HUES6 (cell line): ENCODE results near the gene PLEKHA6.
"Not testable (repeated sequence)": the region's sequence is repeated elsewhere in the genome, so short reads cannot be mapped to it uniquely, and the experiment has no call there.

Experiments
- H3K27ac ChIP-seq: 2 replicates; pipeline ENCODE4 v1.7.0; 2013; ENCODE audit warnings: low read depth, mild to moderate bottlenecking, low read length, inconsistent platforms
- H3K27me3 ChIP-seq: 2 replicates; pipeline ENCODE4 v1.6.1; 2013; ENCODE audit warnings: low read length; ENCODE audit not compliant: control insufficient read depth, insufficient read depth
- H3K36me3 ChIP-seq: 2 replicates; pipeline ENCODE4 v1.6.1; 2013; ENCODE audit warnings: low read length; ENCODE audit not compliant: control insufficient read depth, insufficient read depth
- H3K4me1 ChIP-seq: 2 replicates; pipeline ENCODE4 v1.6.1; 2013; ENCODE audit warnings: low read length; ENCODE audit not compliant: control insufficient read depth, insufficient read depth
- H3K4me3 ChIP-seq: 2 replicates; pipeline ENCODE4 v1.5.1; 2013; ENCODE audit warnings: low read depth, low read length
- H3K9ac ChIP-seq: one replicate; pipeline ENCODE4 v1.6.1; 2013; ENCODE audit warnings: mild to moderate bottlenecking, low read length
- H3K9me3 ChIP-seq: 2 replicates; pipeline ENCODE4 v1.6.1; 2013; ENCODE audit warnings: low read depth, low read length; ENCODE audit not compliant: control insufficient read depth, insufficient read depth

Gene PLEKHA6

DNA sequence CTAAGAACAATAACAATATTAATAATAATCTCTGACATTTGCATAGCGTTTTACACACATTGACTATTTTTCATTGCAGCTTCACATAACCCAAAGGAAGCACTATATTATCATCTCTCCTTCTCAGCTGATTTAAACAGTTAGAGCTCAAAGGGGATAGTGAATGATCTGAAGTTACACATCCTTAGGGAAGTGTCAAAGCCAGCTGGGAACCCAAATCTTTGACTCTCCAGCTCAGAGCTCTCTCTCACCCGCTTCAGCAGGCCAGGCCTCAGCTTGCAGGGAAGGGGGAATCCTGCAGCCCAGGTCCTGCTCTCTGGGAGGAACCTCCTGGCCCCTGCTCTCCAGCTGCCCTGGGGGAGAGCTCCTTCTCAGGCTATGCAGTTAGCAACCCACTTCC lies 26.3 kb downstream of the PLEKHA6 start:
- no peaks in the 10 kb centered on the region for H3K36me3 ChIP-seq
- no peak overlapping the region for H3K27ac ChIP-seq
- no peaks in the 10 kb centered on the region for H3K27me3 ChIP-seq
- no peak overlapping the region for H3K9ac ChIP-seq
- no peaks in the 10 kb centered on the region for H3K9me3 ChIP-seq
- H3K4me1 ChIP-seq, result peaks cover 51% of the 10 kb centered on the region
- H3K4me3 ChIP-seq, result no peak overlapping the region

DNA sequence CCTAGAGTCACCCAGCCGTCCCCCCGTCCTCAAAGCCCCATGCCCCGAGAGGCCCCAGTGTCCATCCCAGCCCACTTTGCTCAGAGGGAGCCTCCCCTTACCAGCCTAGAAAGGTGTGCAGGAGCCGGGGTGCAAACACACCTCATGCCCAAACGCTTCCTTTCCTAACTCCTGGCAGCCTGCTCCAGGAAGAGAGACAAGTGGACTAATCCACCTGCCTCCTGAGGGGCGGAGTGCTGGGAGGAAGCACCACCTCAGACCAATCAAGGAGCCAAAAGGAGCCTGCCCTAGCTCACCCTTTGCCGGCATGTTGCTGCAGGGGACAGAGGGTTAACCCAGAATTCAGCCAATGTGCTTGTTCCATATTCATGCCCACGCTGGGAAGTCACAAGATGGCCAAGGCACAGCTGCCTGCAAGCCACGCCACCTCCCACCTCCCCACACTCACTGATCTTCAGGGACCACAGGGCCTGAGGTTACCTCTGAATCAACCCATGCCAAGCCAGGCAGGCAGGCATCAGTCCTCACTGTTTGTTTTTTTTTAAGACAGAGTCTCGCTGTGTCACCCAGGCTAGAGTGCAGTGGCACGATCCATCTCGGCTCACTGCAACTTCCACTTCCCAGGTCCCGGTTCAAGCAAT lies 27.8 kb downstream of the PLEKHA6 start:
- Histone ChIP-seq H3K36me3 (no peaks in the 10 kb centered on the region), H3K9me3 (no peaks in the 10 kb centered on the region), H3K4me3 (no peak overlapping the region), H3K27me3 (no peaks in the 10 kb centered on the region), H3K9ac (no peak overlapping the region), H3K27ac (no peak overlapping the region), H3K4me1 (peaks cover 41% of the 10 kb centered on the region)

DNA sequence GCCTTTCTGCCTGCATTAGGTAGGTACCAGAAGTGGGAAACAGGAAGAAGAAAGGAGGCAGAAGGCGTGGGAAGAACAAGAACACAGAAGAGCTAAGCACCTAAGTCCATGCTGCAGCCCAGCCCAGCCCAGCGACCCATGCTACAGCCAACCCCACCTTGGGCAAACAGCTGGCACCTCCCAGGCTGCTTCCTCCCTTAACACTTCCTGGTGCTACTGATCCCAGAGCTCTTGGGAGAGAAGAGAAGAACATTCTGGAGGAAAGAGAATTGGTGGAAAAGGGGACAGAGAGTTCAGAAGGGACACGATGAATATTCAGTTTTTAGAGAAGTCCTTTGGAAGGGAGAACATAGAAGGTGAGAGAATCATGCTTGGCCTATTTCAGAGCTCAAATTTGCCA lies 28.5 kb downstream of the PLEKHA6 start:
- H3K4me1 ChIP-seq, result peaks cover 34% of the 10 kb centered on the region
- no peak overlapping the region for H3K4me3 ChIP-seq
- H3K27me3 ChIP-seq, result no peaks in the 10 kb centered on the region
- no peak overlapping the region for H3K27ac ChIP-seq
- no peaks in the 10 kb centered on the region for H3K9me3 ChIP-seq
- no peaks in the 10 kb centered on the region for H3K36me3 ChIP-seq
- no peak overlapping the region for H3K9ac ChIP-seq

DNA sequence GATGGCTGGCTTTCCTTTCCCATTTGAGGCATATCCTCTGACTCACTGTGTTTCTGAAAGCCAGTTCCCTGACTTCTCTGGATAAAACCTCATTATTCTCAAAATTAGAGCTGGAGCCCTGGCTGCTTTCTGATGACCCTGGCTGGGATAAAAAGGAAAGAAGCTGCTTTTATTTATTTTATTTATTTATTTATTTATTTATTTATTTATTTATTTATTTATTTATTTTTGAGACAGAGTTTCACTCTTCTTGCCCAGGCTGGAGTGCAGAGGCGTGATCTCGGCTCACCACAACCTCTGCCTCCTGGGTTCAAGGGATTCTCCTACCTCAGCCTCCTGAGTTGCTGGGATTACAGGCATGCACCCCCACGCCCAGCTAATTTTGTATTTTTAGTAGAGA lies 31.9 kb downstream of the PLEKHA6 start:
- H3K9me3 ChIP-seq, H3K27me3 ChIP-seq, H3K27ac ChIP-seq, H3K36me3 ChIP-seq, H3K9ac ChIP-seq, H3K4me3 ChIP-seq: not testable (repeated sequence)
- peaks cover 11% of the 10 kb centered on the region for H3K4me1 ChIP-seq

DNA sequence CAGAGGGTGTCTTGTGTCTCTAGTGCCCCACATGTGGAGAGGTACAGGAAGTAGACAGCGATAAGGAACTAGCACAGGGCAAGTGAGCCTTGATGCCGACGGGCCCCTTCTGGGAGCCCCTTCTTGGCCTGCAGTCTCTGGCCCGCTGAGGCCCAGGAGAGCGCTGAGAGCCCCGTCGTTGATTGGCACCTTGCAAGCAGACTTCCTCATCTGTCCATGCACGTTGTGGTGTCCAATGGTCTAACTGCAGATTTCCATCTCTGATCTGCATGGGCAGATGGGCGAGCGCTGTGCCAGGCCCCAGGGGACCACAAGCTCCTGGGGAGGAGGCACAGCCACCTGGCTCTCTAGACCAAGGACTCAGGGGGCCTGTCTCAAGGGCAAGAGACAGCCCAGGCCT lies 32.4 kb downstream of the PLEKHA6 start:
- H3K4me1 ChIP-seq, result peaks cover 12% of the 10 kb centered on the region
- H3K27ac ChIP-seq, result no peak overlapping the region
- no peaks in the 10 kb centered on the region for H3K36me3 ChIP-seq
- no peak overlapping the region for H3K4me3 ChIP-seq
- no peak overlapping the region for H3K9ac ChIP-seq
- no peaks in the 10 kb centered on the region for H3K9me3 ChIP-seq
- H3K27me3 ChIP-seq, result no peaks in the 10 kb centered on the region

DNA sequence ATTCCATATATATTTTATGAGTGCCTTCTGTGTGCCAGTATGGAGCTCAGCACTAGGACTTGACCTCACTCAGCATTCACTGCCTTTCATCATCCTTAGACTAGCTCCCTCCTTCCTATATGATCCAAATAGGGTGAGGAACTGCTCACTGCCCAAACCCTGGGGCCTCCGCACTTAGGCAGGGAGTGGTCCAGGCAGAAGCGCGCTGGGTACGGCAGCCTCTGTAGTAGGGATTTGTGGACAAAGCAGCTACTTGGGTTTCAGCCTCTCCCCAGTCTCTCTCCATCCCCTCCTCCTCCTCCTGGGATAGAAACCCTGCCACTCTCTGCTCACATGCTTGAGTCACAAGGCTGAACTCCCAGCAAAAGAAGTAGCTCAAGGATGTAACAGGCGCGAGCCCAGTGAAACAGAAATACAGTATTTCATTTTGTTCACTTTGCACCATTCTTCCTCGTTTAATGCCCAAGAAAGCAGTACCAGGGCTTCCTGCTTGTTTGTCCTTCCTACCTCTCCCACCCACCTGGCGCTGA lies 32.9 kb downstream of the PLEKHA6 start:
- Histone ChIP-seq H3K36me3 (no peaks in the 10 kb centered on the region), H3K9me3 (no peaks in the 10 kb centered on the region), H3K9ac (no peak overlapping the region), H3K27me3 (no peaks in the 10 kb centered on the region), H3K4me3 (no peak overlapping the region), H3K4me1 (peaks cover 18% of the 10 kb centered on the region), H3K27ac (no peak overlapping the region)

DNA sequence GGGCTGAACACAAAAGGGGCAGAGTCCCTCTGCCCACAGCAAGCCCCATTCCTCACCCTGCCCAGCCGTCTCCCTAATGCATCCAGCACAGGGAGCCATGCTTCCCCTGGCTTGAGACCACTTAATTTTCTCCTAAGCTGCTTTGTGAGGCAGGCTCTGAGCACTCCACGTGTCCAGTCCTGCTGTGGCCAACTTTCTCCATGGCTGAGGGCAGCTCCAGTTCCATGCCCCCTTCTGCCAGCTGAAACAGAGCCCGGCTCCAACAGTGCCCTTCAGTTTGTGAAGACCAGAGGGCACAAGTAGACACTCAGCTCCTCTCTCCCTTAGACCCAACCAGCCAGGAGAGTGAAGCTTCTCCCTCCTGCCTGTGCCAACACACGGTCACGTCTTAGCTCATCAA lies 33.8 kb downstream of the PLEKHA6 start:
- Histone ChIP-seq H3K36me3 (no peaks in the 10 kb centered on the region), H3K4me1 (peaks cover 25% of the 10 kb centered on the region), H3K27ac (no peak overlapping the region), H3K9me3 (no peaks in the 10 kb centered on the region), H3K27me3 (no peaks in the 10 kb centered on the region), H3K9ac (no peak overlapping the region), H3K4me3 (no peak overlapping the region)

DNA sequence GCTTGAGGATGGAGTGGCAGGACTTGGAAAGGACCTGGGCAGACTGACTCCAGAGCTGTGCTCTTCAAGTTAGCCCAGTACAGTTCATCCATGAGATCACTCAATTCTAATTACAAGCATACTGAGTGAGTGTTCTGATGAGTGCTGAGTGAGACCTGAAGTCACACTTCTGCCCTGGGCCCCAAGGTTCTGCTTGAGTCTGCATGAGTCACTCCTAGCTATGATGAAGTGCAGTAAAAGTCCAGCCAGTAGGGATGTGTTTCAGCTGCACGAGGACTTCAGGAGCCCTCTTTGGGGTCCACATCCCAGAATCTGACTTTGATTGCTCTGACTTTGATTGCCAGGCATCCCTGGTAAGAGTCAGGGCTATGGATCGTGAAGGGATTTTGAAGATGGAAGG lies 35.8 kb downstream of the PLEKHA6 start:
- no peak overlapping the region for H3K27ac ChIP-seq
- H3K4me1 ChIP-seq, result peaks cover 25% of the 10 kb centered on the region
- no peaks in the 10 kb centered on the region for H3K27me3 ChIP-seq
- H3K36me3 ChIP-seq, result no peaks in the 10 kb centered on the region
- H3K9ac ChIP-seq, result no peak overlapping the region
- H3K4me3 ChIP-seq, result no peak overlapping the region
- H3K9me3 ChIP-seq, result no peaks in the 10 kb centered on the region

DNA sequence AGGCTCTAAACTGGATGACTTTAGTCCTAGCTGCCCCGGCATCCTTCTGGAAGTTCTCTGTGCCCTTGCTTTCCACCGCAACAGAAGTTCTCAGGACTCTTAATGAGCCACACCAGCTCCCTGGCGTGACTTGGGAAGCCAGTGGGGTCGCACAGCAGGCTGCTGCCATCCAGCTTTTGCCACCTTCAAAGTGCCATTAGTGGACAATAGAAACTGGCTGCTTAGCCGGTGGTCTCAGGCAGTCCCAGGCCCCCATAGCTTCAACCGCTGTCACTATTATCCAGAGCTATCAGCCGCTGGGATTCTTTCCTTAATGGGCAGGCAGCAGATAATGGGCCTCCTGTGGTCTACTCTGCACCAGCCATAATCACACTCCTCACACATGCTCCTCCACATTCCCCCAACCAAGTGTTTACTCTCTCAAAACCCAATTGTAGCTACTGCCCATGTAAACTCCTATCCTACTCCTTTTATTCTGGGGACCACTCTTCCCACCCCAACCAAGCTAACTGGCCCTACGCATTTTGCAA lies 37.3 kb downstream of the PLEKHA6 start:
- H3K36me3 ChIP-seq, result no peaks in the 10 kb centered on the region
- H3K4me3 ChIP-seq, result no peak overlapping the region
- H3K9ac ChIP-seq, result no peak overlapping the region
- H3K27ac ChIP-seq, result no peak overlapping the region
- H3K27me3 ChIP-seq, result no peaks in the 10 kb centered on the region
- H3K9me3 ChIP-seq, result no peaks in the 10 kb centered on the region
- H3K4me1 ChIP-seq, result peaks cover 24% of the 10 kb centered on the region

DNA sequence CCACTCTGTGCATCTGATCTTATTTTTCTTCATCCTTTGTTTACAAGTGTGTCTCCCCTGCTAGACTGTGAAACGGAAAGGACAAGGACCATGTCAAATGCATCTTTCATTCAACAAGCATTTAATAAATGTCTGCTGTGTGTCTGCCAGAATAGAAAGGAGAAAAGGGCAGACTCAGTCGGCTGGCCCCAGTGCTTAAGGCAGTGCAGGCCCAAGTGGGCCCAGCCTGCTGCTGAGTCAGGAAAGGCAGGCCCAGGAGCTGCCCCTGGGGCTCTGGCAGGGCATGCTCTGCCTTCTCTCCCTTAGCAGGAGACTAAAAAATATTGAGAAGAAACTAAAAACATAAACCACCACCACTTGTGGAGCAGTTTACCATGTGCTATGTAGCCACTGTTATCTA lies 38.1 kb downstream of the PLEKHA6 start:
- Histone ChIP-seq H3K4me3 (no peak overlapping the region), H3K27me3 (no peaks in the 10 kb centered on the region), H3K4me1 (peaks cover 19% of the 10 kb centered on the region), H3K27ac (no peak overlapping the region), H3K36me3 (no peaks in the 10 kb centered on the region), H3K9ac (no peak overlapping the region), H3K9me3 (no peaks in the 10 kb centered on the region)

DNA sequence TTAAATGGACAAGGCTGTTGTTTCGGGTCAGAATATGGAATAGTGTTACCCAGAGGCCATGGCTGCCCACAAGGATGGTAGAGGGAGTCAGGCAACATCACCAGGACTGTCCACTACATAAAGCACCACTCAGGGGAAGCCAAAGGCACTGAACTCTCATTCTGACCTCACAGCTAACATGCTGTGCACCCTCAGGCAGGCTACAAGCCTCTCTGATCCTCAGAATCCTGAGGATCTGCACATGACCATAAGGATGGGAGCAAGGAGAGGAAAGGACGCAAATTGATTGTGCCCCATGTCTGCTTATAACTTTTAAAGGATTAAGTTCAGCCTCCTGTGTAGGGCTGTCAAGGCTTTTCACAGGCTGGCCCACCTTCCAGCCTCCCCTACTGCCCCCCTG lies 38.7 kb downstream of the PLEKHA6 start:
- no peak overlapping the region for H3K27ac ChIP-seq
- H3K9me3 ChIP-seq, result no peaks in the 10 kb centered on the region
- H3K27me3 ChIP-seq, result no peaks in the 10 kb centered on the region
- H3K4me1 ChIP-seq, result peaks cover 19% of the 10 kb centered on the region
- no peak overlapping the region for H3K9ac ChIP-seq
- no peaks in the 10 kb centered on the region for H3K36me3 ChIP-seq
- no peak overlapping the region for H3K4me3 ChIP-seq
